ENCODE results near the gene LGMN.

- no peak for TF ChIP-seq CTCF (conservative IDR thresholded peaks at IDR 0.05; ENCODE audit: low read depth in 2 of 2)
- TF ChIP-seq CREB1 (CRISPR knock-in tag; IDR thresholded peaks at IDR 0.05; ENCODE audit: low read depth) = no peak
- TF ChIP-seq JUNB (IDR thresholded peaks at IDR 0.05; ENCODE audit: unreplicated experiment) = no peak
Observed at GRCh38 chr14:92670643-92671366, 77.6 kb downstream of the LGMN start.

Data from GM23338 (cell line).